Dedifferentiated amniotic fluid mesenchymal stem cell (primary cell): Measurements from ENCODE around the gene SLC9A5.

Experiments
- DNase-seq: peaks from one replicate; pipeline ENCODE4 v3.0.0-alpha.2; 2016; ENCODE audit errors: extremely low spot score

Gene SLC9A5

DNA sequence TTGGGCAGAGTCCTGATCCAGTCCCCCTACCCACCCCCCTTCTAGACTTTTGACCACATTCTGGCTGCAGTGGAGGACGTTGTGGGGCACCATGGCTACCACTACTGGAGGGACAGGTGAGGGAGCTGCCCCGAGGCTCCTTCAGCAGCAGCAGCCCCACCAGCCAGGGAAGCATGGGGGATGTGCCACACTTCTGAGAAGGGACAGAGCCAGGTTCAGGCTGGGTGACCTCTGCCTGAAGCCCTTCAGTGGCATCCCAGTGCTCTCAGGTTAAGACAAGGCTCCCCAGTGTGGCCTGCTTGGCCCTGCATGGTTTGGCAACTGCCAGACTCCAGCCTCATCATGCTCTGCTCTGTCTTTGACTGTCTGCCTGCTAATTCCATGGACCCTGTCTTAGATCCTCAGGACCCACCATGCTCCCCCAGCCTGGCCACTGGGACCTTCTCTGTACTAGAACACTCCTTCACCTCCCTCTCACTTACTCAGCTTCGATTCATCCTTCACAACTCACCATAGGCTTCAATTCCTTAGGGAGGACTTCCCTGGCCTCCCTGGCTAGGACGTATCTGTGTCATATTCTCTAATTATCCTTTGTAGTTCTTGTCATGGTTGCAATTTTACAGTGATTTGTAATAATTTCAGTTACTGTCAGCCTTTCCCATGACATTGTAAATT is 8.8 kb downstream of the SLC9A5 start:
- no peak for DNase-seq

DNA sequence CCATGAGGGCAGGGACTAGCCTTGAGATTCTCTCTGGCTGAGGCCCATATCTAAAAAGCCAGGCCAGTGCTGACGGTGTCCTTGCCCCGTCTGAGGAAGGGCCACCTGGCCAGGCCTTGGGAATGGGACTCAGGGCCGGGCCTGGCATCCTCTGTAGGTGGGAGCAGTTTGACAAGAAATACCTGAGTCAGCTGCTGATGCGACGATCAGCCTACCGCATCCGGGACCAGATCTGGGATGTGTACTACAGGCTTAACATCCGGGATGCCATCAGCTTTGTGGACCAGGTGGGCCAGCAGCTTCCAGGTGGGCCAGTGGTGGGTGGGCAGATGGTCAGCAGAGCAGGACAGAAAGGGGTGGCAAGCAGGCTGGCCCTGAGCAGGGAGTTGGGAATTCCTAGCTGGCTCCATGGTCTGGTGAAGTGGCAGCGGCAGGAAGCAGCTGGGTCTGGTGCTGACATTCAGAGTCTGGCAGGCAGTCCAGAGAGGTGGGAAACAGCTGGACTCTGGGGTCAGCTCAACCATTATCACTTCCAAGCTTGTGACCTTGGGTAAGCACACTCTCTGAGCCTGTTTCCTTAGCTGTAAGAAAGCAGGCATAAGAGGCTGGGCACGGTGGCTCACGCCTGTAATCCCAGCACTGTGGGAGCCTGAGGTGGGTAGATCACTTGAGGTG is 9.5 kb downstream of the SLC9A5 start:
- DNase-seq = no peak

DNA sequence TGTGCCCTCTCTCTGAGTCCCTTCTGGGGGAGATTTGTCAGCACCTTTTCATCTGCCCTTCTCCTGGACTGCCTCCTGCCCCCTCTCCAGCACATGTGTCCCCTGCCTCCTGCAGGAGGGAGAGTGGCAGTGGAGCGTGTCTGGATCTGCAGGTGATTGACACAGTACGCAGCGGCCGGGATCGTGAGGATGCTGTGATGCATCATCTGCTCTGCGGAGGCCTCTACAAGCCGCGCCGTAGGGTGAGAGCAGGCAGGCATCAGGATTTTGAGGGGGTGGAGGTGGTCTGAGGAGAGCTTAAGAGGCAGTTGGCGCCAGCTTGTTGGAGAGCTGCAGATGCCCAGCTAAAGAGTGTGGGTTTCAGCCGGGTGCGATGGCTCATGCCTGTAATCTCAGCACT is 10.9 kb downstream of the SLC9A5 start:
- no peak for DNase-seq

DNA sequence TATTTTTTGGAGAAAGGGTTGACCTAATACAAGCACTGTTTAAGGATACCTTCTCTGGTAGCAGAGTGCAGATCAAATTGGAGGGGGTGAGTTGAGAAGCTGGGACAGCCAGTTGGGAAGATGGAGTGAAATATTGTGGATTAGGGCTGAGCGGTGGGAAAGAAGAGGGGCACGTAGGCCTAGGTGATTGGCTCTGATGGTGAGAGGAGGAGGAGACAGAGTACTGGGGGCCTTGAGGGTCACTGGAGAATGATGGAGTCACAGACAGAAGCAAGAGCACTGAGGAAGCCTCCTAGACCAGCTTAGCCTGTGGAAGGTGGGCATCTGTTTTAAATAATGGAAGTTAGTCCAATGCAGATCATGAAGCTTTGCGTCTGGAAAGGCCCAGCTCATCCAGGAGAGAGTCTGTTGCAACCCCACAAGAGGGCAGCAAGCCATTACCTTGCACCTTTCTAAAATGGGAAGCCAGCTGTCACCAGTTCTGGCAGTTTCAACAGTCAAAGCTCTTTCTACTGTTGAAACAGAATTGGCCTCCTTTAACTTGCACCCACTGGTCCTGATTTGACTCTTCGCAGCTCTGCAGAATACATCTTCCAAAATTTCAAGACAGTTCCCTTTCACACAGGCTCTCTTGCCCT is 11.8 kb downstream of the SLC9A5 start:
- DNase-seq = peak; percentile 50

DNA sequence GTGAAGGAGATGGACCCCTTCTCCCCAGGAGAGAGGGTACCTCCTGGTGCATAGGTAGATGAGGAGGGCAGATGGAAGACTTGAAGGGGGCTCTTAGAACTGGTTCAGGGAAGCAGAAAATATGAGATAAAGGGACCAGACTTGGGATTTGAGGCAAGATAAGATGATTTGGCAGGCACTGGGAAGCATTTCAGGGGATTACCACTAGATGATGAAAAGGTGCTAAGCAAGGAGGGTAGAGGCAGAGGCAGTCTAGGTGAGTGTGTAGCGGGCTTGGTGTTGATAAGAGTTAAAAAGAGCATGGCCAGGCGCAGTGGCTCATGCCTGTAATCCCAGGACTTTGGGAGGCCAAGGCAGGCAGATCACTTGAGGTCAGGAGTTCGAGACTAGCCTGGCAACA is 14.4 kb downstream of the SLC9A5 start:
- DNase-seq = no peak

DNA sequence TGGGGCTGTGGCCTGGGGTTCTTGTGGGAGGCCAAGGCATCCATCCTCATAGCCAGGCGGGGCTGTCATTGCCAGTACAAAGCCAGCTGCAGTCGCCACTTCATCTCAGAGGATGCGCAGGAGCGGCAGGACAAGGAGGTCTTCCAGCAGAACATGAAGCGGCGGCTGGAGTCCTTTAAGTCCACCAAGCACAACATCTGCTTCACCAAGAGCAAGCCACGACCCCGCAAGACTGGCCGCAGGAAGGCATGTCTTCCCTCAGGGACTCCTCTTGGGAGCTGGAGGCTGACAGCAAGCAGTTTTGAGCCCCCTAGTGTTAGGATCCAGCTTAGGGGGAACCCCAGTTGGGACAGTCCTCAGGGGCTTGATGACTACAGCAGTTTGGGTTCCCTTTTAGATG is 15.5 kb downstream of the SLC9A5 start:
- no peak for DNase-seq

DNA sequence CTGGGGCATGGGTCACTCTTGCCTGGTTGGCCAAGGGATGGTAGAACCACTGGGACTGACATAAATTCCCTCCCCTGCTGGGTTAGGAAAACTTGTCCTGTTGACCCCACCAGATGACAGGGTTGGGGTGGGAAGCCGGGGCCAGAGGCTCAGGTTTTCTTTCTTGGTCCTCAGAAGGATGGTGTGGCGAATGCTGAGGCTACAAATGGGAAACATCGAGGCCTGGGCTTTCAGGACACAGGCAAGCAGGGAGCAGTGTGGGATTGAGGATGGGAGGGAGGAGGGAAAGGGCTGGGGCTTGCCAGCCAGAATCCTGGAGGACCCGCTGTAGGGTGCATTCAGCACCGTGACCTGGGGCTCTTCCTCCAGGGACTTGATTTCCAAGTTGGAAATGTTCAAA is 16.1 kb downstream of the SLC9A5 start:
- DNase-seq = no peak

DNA sequence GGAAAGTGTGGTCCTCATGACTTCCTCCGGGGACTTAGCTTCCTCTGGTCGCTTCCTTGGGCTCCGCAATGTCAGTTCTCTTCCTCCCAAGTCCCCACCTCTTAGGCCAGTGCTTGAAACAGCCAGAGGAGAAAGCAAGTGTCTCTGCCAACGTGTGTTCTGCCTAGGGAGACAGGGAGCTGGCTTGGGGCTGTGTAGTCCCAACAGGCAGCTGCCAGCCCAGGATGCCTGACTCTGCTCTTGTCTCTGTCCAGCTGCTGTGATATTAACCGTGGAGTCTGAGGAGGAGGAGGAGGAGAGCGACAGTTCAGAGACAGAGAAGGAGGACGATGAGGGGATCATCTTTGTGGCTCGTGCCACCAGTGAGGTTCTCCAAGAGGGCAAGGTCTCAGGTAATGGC is 17.1 kb downstream of the SLC9A5 start:
- DNase-seq = no peak

DNA sequence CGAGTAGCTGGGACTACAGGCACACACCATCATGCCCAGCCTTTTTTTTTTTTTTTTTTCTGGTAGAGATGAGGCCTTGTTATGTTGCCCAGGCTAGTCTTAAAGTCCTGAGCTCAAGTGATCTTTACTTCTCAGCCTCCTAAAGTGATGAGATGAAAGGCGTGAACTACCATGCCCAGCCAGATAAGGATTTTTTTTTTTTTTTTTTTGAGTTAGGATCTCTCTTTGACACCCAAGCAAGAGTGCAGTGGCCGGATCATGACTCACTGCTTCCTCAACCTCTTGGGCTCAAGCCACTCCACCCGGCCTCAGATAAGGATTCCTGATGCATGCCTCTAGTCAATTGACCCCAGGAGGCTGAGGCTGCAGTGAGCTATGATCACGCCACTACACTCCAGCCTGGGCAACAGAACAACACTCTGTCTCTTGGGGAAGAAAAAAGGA is 19.4 kb downstream of the SLC9A5 start:
- peak; percentile 72 for DNase-seq

DNA sequence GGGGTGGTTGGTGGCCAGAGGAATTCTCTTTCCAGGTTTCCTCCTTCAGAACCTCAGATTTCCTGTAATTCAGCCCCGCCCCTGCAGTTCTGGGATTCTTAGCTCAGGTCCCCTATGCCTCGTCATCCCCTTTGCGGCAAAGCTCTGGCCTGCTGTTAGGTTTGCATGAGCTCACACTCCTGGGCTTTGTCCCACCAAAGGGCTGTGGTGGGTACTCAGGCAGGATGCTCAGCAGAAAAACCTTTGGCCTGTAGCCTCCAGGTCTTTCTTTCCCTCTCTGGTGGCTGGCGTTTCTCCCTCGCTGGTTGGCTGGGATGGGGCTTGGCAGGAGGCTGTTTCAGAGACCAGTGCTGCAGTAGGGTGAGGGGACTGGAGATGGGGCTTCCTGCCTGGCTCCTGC is 21.0 kb downstream of the SLC9A5 start:
- DNase-seq = no peak

DNA sequence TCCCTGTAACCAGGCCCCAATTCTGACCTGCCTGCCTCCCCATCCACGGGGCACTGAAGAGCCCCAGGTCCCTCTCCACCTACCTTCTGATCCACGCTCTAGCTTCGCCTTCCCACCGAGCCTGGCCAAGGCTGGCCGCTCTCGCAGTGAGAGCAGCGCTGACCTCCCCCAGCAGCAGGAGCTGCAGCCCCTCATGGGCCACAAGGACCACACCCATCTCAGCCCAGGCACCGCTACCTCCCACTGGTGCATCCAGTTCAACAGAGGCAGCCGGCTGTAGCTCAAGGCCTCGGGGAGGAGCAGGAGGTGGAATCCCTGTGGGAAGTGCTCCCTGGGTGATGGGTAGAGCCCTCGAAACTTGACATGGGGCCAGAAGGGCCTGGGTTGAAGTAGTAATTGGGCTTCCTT is 22.2 kb downstream of the SLC9A5 start:
- no peak for DNase-seq

DNA sequence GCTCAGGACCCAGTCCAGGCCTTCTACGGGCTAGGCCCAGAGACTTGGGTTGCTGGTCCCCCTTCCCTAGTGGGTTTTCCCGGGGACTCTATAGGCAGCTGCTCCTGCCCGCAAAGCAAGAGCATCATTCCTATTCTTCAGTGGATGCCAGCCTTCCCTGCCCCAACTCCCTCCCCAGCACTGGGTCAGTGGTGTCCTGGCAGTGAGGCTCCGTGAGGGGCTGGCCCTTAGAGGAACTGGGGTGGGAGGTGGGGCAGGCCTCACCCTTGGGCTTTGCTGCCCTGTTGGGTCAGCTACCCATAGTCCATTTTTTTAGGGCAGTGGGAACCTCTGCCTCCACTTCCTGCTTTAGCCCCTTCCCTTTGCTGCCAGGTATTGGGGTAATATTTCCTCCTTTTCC is 22.7 kb downstream of the SLC9A5 start:
- no peak for DNase-seq

DNA sequence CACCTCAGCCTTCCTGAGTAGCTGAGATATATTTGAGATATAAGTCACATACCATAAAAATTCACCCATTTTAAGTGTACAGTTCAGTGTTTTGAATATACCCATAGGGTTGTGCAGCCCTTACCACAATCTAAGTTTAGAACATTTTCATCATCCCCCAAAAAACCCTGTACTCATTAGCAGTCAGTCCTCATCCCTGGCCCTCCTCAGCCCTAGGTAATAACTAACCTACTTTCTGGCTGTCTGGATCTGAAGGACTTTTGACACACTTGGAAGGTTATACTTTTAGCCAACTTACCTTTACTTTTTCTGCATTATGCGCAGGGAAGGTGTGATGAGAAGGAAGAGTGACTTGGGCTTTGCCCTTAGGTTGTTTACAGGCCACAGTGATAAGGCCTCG is 26.5 kb downstream of the SLC9A5 start:
- DNase-seq = no peak

DNA sequence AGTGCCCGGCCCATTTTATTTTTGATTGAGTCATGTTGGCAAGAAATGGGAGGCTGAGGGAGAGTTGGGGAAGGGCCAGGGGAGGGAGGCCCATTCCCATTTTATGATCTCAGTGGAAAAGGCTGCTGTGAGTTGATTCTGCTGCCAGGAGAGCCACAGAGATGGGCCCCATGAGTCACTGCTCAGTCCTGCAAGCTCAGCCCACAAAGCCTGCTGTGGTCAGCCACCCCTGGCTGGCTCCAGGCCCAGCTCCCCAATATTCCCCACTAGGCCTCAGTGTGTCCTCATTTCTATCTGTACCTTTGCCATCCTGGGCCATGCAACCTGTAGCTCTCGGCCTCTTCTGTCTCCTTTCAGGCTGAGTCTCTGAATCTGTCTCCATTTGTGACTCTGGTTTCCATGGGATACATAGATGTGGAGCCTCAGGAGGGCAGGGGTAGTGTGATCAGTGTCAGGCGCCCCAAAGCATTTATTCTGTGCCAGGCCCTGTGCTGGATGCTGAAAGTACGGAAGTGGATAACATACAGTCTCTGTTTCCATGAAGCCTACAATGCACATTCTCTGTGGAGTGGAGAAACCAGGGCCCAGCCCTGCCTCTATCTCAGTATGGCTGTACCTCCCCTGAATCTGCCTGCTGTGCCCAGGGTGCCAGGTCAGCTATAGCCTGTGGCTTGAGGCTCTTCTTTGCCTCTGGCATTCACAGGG is 28.7 kb downstream of the SLC9A5 start:
- DNase-seq = peak; percentile 98

DNA sequence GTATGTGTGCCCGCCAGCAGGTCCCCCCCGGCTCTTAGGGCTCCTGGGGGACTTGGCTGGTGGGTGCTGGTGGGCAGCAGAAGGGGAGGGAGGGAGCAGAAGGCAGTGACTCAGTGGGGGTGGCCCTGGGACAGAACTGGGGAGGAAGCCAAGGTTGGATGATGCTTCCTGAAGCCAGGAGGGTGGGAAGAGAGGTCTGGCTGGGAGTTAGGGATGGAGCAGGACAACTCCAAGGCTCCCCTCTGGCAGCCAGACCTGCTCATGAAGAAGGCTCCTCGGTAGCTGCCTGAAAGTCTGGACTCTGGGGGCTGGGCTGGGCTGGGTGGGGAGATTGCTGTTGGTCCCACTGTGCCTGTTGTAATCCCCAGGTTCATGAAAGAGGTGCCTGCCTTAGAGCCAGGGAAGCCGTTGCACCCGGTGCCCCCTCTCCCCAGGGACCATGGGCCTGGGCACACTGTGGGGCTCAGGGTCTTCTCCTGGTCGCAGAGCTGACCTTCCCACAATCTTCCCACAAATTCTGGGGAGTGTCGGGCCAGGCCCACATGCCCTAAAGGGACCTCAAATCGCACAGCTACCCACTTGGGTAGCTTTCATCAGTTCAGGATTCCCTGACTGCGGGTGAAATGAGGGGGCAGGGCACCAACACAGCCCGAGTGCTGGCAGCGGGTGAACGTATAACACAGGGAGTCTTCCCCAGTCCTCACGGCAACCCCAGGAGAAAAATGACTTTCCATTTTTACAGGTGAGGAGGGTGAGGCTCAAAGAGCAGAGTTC is 29.4 kb downstream of the SLC9A5 start:
- DNase-seq = peak; percentile 47

DNA sequence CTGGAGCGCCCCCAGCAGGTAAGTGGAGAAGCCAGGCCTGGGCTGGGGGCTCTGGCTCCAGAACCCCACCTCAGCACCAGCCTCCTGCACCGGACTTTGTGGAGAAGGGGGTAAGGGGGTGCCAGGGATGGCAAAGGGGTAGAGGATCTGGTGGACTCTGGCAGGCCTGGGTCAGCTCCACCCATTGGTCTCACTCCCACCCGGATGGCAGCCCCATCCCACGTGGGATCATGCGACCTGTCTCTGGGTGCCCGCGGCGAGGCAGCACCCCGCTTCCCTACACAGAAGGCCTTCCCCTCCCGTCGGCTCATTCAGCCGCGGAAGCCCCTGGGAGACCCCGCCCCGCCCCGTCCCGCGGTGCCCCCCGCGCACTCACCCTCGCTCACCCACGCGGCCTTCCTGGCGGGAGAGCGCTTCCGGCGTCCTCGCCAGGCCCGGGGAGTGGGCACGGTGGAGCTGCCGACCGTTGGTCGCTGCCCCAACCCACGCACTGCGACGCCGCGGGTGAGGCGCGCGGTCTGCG is 30.1 kb downstream of the SLC9A5 start:
- no peak for DNase-seq

DNA sequence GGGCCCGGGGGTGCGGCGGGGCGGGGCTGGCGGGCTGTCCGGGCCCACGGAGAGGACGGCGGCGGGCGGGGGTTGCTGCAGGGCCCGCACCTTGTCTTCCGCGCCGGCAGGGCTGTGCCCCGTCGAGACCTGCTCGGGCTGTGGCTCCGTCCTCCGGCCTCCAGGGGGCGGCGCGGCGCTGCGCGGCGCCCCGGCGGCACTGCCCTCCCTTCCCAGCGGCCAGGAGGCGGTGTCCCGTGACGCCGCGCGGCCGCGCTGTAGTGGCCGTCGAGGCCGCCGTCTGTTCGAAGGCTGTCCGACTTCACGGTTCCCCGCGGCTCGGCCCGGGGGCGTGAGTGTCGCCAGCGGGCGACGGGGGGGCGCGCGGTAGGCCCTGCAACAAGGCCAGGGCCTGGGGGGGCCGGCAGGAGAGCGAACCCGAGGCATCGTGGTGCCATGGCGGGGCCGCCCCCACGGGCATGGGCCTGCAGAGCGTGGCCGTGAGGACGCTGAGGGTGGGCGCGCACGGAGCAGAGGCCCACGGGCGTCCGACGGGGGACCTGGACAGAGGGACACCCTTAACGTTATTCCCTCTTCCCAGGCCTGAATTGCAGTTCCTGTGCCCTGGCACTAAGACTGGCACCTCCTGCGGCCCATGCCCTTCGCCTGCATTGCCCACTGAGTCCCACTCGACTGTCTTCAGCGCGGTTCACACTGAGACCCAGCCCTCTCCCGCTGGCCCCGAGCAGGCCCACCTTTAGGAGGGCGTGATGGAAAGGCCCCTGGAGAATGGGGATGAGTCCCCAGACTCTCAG is 30.7 kb downstream of the SLC9A5 start, which contains the start of gene PLEKHG4:
Gene PLEKHG4 (plus strand): TSS at position 237 of the 794 bp plus-strand sequence. CDS start 513 bp downstream, at position 750.
- DNase-seq = no peak

DNA sequence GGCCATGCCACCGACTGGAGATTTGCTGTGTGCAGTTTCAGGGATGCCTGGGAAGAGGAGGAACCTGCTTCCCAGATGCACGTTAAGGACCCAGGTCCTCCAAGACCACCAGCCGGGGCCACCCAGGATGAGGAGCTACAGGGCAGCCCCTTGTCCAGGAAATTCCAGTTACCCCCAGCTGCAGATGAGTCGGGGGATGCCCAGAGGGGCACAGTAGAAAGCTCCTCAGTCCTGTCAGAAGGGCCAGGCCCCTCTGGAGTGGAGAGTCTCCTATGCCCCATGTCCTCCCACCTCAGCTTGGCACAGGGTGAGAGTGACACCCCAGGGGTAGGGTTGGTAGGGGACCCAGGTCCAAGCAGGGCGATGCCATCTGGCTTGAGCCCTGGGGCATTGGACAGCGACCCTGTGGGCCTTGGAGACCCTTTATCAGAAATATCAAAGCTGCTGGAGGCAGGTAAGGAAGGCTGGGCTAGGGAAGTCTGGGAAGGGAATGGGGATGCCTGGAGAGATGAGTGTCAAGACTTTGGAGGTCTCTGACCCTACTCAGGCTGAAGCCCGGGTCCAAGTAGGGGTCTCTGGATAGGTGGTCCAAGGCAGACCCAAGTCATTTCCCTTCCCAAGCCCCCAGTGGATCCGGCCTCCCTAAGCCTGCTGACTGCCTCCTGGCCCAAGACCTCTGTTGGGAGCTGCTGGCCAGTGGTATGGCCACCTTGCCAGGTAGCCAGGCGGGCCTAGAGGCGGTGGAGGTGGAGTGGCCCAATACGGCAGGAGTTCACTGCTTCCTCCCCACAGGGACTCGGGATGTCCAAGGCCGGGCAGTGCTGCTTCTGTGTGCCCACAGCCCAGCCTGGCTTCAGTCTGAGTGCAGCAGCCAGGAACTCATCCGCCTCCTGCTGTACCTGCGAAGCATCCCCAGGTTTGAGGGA is 31.6 kb downstream of the SLC9A5 start:
- DNase-seq = no peak
